ENCODE measurements around the gene ANGPT4. TPM values are rescaled to one million over a fixed set of nuclear protein-coding genes. Genes with fewer than 3 reads are reported as not detected.

Gene ANGPT4
- total RNA-seq, 2 donors from 2014 or later, result 0.11 TPM; not detected in 1

DNA sequence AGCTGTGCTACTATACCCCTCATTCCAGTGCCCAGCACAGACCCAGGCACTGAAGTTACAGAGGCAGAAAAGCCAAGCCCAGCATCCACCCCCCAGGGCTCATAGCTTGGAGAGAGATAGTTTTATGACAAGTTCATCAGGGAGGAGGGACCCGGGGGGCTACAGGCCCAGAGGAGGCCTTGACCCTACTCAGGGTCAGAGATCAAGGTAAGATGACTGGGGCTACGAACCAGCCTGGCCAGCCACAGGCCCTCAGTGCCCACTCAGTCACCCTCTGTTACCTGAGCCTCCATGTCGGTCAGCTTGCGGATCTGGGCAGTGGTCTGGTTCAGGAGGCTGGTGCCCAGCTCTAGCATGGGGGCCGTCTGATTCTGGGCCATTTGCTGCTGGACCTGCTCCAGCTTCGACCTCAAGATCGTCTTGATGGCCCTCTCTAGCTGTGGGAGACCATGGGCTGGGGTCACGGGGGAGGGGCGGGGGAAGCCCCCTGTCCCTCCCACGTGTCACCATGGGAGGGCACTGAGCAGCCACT lies 26.1 kb downstream of the ANGPT4 start:
- no peak for TF ChIP-seq CTCF (IDR thresholded peaks at IDR 0.05)
- H3K27me3 ChIP-seq, result no peaks in the 10 kb centered on the region
- no peak for DNase-seq (ENCODE audit: low spot score)
- H3K4me1 ChIP-seq, result peaks cover 0 to 24% of the 10 kb centered on the region in 2 donors
- no peaks in the 10 kb centered on the region for H3K36me3 ChIP-seq
- H3K9me3 ChIP-seq, result no peaks in the 10 kb centered on the region
- no peak overlapping the region for H3K27ac ChIP-seq
- no peak overlapping the region for H3K4me3 ChIP-seq

- Histone ChIP-seq H3K27ac (no peak overlapping the region), H3K27me3 (no peaks in the 10 kb centered on the region), H3K9me3 (no peaks in the 10 kb centered on the region), H3K4me3 (no peak overlapping the region), H3K4me1 (peaks cover 0 to 27% of the 10 kb centered on the region in 2 donors), H3K36me3 (no peaks in the 10 kb centered on the region)
- no peak for TF ChIP-seq CTCF (IDR thresholded peaks at IDR 0.05)
- no peak for DNase-seq (ENCODE audit: low spot score)
These were observed 27.0 kb downstream of the ANGPT4 start for GRCh38 chr20:889106-889505.

DNA sequence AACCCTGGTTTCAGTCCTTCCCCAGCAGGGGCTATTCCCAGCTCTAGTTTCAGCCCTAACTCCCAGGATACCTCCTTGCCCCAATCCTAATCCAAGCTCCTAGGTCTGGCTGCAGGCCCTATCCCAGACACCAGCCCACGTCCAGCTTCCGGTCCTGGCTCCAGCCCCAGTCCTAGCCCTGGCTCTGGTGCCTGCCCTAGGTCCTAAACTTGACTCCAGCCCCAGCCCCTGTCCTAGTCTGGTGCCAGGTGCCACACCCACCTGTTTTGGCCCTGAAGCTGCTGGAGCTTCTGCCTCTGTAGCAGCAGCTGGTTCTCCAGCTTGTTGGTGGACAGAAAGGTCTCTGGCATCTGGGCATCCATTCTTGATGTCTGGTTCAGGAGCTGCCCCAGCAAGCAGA lies 28.1 kb downstream of the ANGPT4 start:
- Histone ChIP-seq H3K9me3 (no peaks in the 10 kb centered on the region), H3K27ac (no peak overlapping the region), H3K4me3 (no peak overlapping the region), H3K36me3 (no peaks in the 10 kb centered on the region), H3K27me3 (no peaks in the 10 kb centered on the region), H3K4me1 (peaks cover 0 to 27% of the 10 kb centered on the region in 2 donors)
- TF ChIP-seq CTCF (IDR thresholded peaks at IDR 0.05), result no peak
- no peak for DNase-seq (ENCODE audit: low spot score)

GRCh38 chr20:887137-887536 lies 29.0 kb downstream of the ANGPT4 start:
- H3K27me3 ChIP-seq, result no peaks in the 10 kb centered on the region
- DNase-seq (ENCODE audit: low spot score), result no peak
- no peak overlapping the region for H3K4me3 ChIP-seq
- H3K9me3 ChIP-seq, result no peaks in the 10 kb centered on the region
- TF ChIP-seq CTCF (IDR thresholded peaks at IDR 0.05), result no peak
- H3K36me3 ChIP-seq, result no peaks in the 10 kb centered on the region
- H3K27ac ChIP-seq, result no peak overlapping the region
- peaks cover 0 to 27% of the 10 kb centered on the region in 2 donors for H3K4me1 ChIP-seq

- peak; percentile 77 for DNase-seq (ENCODE audit: low spot score)
- Histone ChIP-seq H3K27ac (no peak overlapping the region), H3K9me3 (no peaks in the 10 kb centered on the region), H3K36me3 (no peaks in the 10 kb centered on the region), H3K4me1 (peaks cover 0 to 12% of the 10 kb centered on the region in 2 donors), H3K4me3 (no peak overlapping the region), H3K27me3 (no peaks in the 10 kb centered on the region)
- TF ChIP-seq CTCF (IDR thresholded peaks at IDR 0.05), result peak in 1 of 2 donors; percentile 38
These were observed 30.9 kb downstream of the ANGPT4 start for GRCh38 chr20:884983-885952.
